Measurements from ENCODE around the gene SRL. TPM values are rescaled to one million over a fixed set of nuclear protein-coding genes. Genes with fewer than 3 reads are reported as not detected.

SRL gene
- total and polyA plus RNA-seq, 2 of the 13 experiments (the other 11 are each of a cell fraction or from before 2014, with no cell fraction given): 0.05 TPM; not detected in 1

DNA sequence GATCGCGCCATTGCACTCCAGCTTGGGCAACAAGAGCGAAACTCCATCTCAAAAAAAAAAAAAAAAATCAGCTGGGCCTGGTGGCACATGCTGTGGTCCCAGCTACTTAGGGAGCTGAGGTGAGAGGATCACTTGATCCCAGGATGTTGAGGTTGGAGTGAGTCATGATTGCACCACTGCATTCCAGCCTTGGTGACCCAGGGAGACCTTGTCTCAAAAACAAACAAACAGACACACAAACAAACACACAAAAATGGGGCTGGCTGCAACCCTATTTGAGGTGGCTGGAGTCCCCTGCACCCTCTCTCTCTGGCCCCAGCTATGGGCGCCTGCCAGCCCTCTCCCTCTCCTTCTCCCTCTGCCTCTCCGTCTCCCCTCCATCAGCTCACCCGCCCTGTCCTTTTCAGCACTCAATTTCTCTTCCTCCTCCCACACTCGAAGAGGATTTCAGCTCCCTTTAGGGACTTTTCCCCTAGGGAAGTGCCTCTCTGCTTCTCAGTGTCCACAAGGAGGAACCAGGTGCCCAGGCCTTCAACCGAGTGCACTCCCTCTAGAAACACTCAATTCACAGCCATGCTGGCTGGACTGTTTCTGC lies 48.5 kb upstream of the SRL start (continued):
- TF ChIP-seq, protein P1, sequence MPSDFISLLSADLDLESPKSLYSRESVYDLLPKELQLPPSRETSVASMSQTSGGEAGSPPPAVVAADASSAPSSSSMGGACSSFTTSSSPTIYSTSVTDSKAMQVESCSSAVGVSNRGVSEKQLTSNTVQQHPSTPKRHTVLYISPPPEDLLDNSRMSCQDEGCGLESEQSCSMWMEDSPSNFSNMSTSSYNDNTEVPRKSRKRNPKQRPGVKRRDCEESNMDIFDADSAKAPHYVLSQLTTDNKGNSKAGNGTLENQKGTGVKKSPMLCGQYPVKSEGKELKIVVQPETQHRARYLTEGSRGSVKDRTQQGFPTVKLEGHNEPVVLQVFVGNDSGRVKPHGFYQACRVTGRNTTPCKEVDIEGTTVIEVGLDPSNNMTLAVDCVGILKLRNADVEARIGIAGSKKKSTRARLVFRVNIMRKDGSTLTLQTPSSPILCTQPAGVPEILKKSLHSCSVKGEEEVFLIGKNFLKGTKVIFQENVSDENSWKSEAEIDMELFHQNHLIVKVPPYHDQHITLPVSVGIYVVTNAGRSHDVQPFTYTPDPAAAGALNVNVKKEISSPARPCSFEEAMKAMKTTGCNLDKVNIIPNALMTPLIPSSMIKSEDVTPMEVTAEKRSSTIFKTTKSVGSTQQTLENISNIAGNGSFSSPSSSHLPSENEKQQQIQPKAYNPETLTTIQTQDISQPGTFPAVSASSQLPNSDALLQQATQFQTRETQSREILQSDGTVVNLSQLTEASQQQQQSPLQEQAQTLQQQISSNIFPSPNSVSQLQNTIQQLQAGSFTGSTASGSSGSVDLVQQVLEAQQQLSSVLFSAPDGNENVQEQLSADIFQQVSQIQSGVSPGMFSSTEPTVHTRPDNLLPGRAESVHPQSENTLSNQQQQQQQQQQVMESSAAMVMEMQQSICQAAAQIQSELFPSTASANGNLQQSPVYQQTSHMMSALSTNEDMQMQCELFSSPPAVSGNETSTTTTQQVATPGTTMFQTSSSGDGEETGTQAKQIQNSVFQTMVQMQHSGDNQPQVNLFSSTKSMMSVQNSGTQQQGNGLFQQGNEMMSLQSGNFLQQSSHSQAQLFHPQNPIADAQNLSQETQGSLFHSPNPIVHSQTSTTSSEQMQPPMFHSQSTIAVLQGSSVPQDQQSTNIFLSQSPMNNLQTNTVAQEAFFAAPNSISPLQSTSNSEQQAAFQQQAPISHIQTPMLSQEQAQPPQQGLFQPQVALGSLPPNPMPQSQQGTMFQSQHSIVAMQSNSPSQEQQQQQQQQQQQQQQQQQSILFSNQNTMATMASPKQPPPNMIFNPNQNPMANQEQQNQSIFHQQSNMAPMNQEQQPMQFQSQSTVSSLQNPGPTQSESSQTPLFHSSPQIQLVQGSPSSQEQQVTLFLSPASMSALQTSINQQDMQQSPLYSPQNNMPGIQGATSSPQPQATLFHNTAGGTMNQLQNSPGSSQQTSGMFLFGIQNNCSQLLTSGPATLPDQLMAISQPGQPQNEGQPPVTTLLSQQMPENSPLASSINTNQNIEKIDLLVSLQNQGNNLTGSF (CRISPR knock-in tag; IDR thresholded peaks at IDR 0.05): no peak
- TF ChIP-seq TBX3 (IDR thresholded peaks at IDR 0.05; ENCODE audit: borderline replicate concordance): peak; percentile 57; the same call in 1 of the 2 replicates
- TF ChIP-seq WIZ (CRISPR knock-in tag; IDR thresholded peaks at IDR 0.05): no peak
- TF ChIP-seq ZFP37 (CRISPR knock-in tag; IDR thresholded peaks at IDR 0.05; ENCODE audit: borderline replicate concordance): no peak
- TF ChIP-seq, protein P2, sequence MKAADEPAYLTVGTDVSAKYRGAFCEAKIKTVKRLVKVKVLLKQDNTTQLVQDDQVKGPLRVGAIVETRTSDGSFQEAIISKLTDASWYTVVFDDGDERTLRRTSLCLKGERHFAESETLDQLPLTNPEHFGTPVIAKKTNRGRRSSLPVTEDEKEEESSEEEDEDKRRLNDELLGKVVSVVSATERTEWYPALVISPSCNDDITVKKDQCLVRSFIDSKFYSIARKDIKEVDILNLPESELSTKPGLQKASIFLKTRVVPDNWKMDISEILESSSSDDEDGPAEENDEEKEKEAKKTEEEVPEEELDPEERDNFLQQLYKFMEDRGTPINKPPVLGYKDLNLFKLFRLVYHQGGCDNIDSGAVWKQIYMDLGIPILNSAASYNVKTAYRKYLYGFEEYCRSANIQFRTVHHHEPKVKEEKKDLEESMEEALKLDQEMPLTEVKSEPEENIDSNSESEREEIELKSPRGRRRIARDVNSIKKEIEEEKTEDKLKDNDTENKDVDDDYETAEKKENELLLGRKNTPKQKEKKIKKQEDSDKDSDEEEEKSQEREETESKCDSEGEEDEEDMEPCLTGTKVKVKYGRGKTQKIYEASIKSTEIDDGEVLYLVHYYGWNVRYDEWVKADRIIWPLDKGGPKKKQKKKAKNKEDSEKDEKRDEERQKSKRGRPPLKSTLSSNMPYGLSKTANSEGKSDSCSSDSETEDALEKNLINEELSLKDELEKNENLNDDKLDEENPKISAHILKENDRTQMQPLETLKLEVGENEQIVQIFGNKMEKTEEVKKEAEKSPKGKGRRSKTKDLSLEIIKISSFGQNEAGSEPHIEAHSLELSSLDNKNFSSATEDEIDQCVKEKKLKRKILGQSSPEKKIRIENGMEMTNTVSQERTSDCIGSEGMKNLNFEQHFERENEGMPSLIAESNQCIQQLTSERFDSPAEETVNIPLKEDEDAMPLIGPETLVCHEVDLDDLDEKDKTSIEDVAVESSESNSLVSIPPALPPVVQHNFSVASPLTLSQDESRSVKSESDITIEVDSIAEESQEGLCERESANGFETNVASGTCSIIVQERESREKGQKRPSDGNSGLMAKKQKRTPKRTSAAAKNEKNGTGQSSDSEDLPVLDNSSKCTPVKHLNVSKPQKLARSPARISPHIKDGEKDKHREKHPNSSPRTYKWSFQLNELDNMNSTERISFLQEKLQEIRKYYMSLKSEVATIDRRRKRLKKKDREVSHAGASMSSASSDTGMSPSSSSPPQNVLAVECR (CRISPR knock-in tag; IDR thresholded peaks at IDR 0.05; ENCODE audit: borderline replicate concordance): peak; percentile 53; the same call in 1 of the 2 replicates
- TF ChIP-seq, protein P3, sequence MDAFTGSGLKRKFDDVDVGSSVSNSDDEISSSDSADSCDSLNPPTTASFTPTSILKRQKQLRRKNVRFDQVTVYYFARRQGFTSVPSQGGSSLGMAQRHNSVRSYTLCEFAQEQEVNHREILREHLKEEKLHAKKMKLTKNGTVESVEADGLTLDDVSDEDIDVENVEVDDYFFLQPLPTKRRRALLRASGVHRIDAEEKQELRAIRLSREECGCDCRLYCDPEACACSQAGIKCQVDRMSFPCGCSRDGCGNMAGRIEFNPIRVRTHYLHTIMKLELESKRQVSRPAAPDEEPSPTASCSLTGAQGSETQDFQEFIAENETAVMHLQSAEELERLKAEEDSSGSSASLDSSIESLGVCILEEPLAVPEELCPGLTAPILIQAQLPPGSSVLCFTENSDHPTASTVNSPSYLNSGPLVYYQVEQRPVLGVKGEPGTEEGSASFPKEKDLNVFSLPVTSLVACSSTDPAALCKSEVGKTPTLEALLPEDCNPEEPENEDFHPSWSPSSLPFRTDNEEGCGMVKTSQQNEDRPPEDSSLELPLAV (CRISPR knock-in tag; conservative IDR thresholded peaks at IDR 0.05; ENCODE audit: low read depth): no peak
- peak; percentile 41; the same call in 1 of the 2 replicates for TF ChIP-seq ZBTB38 (CRISPR knock-in tag; IDR thresholded peaks at IDR 0.05)
- TF ChIP-seq, protein P4, sequence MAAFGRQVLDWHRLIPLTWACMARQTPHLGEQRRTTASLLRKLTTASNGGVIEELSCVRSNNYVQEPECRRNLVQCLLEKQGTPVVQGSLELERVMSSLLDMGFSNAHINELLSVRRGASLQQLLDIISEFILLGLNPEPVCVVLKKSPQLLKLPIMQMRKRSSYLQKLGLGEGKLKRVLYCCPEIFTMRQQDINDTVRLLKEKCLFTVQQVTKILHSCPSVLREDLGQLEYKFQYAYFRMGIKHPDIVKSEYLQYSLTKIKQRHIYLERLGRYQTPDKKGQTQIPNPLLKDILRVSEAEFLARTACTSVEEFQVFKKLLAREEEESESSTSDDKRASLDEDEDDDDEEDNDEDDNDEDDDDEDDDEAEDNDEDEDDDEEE (CRISPR knock-in tag; IDR thresholded peaks at IDR 0.05): no peak
- no peak for TF ChIP-seq HMG20B (CRISPR knock-in tag; conservative IDR thresholded peaks at IDR 0.05)
- TF ChIP-seq MAFG (CRISPR knock-in tag; IDR thresholded peaks at IDR 0.05): no peak
- TF ChIP-seq SATB2 (CRISPR knock-in tag; IDR thresholded peaks at IDR 0.05): no peak
- no peak for TF ChIP-seq ARID2 (CRISPR knock-in tag; IDR thresholded peaks at IDR 0.05; ENCODE audit: borderline replicate concordance)
- no peak for TF ChIP-seq ZNF24 (IDR thresholded peaks at IDR 0.05)
- TF ChIP-seq ZNF883 (CRISPR knock-in tag; IDR thresholded peaks at IDR 0.05; ENCODE audit: not compliant biosample characterization): no peak
- no peak for TF ChIP-seq NAIF1 (CRISPR knock-in tag; IDR thresholded peaks at IDR 0.05; ENCODE audit: borderline replicate concordance)
- no peak for TF ChIP-seq BRCA1 (CRISPR knock-in tag; IDR thresholded peaks at IDR 0.05)
- no peak for TF ChIP-seq SP4 (CRISPR knock-in tag; IDR thresholded peaks at IDR 0.05)

Data from HepG2 (cell line).